Activated CD4-positive, alpha-beta T cell treated with anti-CD3 and anti-CD28 coated beads for 1 hour (primary cell): ENCODE results near the gene PCDHGC5.
A peak's percentile ranks its signal among the peaks of the same experiment; 100 is the strongest.

Experiments used
- DNase-seq: peaks from one replicate; pipeline ENCODE4 v3.0.0-alpha.2; 2020

The PCDHGC5 gene

GRCh38 chr5:141513627-141514329 lies 24.9 kb downstream of the PCDHGC5 start:
- peak; percentile 42 for DNase-seq

DNA sequence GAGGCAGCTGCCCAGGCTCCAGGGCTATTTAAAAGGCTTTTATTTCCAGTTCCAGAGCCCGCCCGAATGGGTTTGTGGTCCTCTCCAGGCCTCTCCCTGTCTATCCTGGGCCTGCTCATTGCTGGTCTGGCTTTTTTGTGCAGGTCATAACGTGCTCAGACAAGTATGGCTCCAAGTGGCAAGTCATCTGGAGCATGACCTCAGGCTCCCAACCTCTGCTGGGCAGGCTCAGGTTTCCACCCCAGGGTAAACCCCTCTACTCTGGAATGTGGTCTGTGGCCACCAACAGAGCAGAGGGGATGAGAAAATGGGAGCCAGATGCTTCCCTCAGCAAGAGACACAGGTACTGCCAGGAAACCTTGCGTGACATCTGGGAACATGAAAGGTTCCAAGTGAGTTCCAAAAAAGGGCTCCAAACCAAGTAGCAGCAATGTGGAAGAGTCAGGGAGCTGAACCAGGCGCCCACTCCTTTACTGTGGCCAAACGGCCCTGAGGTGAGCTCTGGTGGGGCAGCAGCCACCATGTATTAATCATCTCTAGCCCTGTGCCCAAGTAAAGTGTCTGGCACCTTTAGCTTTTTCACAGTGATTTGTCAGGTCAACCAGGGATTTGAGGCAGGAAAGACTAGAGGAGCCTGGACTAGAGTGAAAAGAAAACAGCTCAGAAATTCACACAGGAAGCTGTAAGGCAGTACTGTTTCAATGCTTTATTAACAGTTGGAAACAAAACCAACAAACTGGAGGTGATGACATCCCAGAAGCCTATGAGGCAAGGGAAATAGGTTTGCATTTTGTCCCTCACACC lies 25.7 kb downstream of the PCDHGC5 start:
- DNase-seq: no peak

GRCh38 chr5:141515141-141515540 lies 26.3 kb downstream of the PCDHGC5 start:
- DNase-seq: no peak

GRCh38 chr5:141515946-141516671 lies 27.2 kb downstream of the PCDHGC5 start:
- no peak for DNase-seq

- no peak for DNase-seq
Observed at GRCh38 chr5:141516672-141517025, 27.8 kb downstream of the PCDHGC5 start.

- no peak for DNase-seq
Observed at GRCh38 chr5:141517312-141517711, 28.4 kb downstream of the PCDHGC5 start.

DNA sequence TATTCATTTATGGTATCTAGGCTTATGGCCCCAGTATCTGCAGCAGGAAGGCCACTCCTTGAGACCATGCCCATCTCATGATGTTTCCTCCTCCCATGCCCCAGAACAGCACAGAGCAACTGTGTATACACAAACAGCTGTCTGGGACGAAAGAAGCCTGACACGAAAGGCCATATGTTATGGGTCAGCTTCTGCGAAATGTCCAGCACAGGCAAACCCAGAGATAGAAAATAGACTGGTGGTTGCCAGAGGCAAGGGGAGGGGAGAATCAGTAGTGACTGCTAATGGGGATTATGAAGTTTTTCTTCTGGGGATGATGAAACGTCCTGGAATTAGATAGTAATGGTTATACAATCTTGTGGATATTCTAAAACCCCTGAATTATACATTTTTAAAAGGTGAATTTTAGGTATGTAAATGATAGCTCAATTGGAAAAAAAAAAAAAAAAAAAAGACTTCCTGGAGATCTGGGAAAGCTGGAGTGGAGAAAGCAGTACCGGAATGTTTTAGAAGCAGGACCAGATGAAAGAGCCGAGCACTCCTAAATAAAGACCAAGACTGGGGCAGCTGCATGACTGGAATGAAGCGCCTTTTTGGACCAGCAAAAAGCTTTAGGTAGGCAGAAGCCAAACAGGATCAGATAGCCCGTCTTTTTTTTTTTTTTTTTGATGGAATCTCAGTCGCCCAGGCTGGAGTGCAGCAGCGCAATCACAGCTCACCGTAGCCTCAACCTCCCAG lies 29.2 kb downstream of the PCDHGC5 start:
- DNase-seq: no peak

DNA sequence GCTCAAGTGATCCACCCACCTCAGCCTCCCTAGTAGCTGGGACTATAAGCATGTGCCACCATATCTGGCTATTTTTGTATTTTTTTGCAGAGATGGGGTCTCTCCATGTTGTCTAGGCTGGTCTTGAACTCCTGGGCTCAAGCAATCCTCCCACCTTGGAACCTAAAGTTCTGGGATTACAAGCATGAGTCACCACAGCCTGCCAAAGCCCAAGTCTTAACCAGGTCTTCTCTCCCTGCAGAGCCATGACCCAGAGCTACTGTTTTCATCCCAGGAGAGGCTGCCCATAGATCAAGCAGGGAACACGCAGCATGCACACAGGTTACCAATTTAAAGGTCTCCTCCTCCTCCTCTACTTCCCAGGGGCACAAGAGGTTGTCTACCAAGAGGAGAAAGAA lies 29.7 kb downstream of the PCDHGC5 start:
- no peak for DNase-seq

DNA sequence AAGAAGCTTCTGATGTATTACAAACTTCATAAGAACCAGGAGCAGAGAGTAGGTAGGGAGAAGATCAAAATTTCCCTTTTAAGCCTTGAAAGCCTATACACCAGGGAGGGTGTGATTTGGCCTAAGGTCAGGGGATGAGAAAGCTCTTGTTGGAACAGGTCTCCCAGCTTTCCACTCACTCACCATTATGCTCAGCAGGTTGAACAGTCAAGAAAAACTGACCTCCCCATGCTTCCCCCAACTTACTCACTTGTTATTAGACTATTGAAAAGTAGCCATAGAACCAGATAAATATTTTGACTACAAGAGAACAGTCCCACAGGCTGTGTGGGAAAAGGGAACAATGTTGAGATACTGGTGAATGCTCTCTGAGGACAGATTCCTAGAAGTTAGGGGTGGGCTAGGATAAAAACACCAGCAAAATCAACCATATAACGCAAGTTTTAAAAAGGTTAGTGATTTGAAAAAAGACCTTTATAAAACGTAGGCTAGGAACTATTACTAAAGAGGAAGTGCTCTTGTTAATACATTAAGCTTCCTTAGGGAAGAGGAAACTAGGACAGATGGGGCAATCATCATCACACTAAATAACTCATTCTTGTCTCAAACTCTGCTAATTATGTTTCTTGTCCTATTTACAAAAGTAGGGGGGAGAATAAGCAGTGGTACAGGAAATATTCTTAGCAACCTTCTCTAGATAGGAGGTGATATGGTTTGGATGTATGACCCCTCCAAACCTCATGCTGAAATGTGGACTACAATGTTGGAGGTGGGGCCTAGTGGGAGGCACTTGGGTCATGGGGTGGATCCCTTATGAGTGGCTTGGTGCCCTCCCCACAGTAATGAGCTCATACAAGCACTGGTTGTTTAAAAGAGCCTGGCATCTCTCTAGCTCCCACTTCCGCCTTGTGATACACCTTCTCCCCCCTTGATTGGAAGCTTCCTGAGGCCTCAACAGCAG lies 31.0 kb downstream of the PCDHGC5 start:
- no peak for DNase-seq

DNA sequence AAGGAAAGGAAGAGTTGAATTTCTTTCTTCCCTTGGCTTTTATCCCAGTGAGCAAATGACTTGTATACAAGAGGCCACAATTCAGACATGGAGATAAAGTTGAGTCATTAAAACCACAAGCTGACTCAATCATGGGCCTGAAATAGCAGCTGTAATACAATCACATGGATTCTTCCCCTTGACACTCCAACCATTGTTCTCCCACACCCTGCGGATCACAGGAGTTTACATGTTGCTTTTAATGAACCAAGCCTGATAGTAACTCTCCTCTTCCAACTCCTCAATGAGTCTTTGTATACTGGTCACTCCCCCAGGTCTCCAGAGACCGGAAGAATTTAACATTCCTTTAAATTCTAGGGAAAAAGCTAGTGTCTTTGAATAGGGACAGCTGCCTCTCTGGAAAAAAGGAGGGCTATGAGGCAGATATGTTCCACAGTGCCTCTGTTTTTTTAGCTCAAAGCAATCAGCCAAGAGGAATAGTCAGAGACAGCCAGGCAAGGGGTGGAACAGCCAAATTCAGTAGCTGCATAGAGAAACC lies 32.4 kb downstream of the PCDHGC5 start:
- DNase-seq: no peak

- no peak for DNase-seq
Observed at GRCh38 chr5:141522301-141522700, 33.4 kb downstream of the PCDHGC5 start.

GRCh38 chr5:141523991-141524390 lies 35.1 kb downstream of the PCDHGC5 start:
- no peak for DNase-seq

GRCh38 chr5:141524604-141525597 lies 36.0 kb downstream of the PCDHGC5 start:
- DNase-seq: peak; percentile 42

- no peak for DNase-seq
Observed at GRCh38 chr5:141525653-141526052, 36.8 kb downstream of the PCDHGC5 start.

DNA sequence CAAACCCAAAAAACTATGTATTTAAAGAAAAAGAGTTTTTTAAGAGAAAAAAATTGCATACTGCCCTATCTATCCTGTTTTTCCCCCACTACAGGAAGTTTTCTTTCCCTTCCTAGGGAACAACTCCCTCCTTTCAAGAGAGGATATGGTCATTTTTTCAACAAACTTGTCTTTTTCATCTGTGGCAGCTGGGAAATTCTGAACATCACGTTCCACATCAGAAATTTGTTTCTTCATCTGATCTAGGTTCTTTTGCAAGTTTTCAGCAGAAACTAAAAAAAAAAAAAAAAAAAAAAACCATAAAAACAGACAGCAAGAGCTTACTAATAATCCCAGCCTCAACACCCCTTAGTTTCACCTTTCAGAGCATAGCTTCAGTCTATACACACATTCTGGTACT lies 38.5 kb downstream of the PCDHGC5 start:
- no peak for DNase-seq

DNA sequence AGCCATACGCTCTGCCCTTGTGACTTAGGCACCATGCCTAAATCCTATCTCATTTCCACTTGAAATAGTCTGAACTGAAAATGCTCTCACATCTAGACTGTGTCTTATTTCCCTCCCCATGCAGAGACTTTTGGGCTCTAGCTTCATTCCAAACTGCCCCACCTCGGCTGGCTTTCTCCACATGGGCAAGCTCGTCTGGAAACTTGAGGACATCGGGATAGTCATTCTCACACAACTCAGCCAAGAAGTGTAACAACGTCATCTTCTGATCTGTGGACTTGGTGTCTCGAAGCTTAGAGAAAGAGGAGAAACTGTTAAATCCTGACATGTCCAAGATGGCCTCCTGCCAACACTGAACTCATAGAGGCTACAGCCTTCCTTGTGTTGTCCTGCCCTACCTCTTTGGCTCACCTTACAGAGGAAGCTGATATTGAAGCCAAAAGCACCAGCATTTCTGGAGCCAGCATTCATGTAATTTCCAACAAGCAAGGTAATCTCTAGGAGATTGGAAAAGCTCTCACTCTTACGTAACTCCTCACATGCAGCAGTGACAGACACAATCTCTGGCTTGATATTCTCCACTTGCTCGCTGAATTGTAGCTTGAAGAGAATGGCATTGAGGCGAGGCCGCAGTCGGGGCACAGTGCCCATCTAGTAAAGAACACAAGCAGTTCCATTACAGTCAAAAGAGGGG lies 39.6 kb downstream of the PCDHGC5 start:
- no peak for DNase-seq

GRCh38 chr5:141529002-141529401 lies 40.1 kb downstream of the PCDHGC5 start:
- DNase-seq: no peak

- no peak for DNase-seq
Observed at GRCh38 chr5:141529873-141530272, 41.0 kb downstream of the PCDHGC5 start.

DNA sequence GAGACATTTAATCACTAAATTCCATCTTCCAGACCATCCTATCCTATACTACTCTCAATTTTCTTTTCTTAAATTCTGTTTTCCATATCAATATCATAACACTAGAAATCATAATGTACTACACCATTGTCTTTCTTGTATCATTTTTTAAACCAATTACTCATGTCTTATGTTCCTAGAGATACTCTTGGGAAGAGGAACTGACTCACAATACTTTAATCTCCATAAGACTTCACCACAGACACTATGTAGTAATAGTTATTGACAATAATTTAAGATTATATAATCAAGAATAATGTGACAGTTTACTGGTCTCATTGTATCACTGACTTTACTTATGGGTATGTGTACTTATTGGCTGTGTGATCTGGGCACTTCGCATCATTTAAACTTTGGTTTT lies 43.8 kb downstream of the PCDHGC5 start:
- no peak for DNase-seq

DNA sequence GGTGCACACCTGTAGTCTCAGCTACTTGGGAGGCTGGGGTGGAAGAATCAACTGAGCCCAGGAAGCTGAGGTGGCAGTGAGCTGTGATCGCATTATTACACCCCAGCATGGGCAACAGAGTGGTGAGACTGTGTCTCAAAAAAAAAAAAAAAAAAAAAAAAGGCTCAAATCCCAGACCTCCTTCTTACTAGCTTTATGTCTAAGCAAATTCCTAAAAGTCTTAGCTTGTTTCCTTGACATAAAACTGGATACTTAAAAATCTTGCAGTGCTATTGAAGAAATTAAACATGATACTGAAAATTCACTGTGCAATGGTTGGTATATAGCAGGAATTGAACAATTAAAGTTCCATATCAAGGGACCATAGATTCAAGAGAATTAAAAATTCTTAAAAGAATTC lies 45.0 kb downstream of the PCDHGC5 start:
- DNase-seq: no peak
